Glutamatergic neuron (in vitro differentiated cells): ENCODE data around the gene PABPC1L. TPM values are rescaled to one million over a fixed set of nuclear protein-coding genes. Genes with fewer than 3 reads are reported as not detected.
A peak's percentile ranks its signal among the peaks of the same experiment; 100 is the strongest.

Experiments
- DNase-seq: peaks from one replicate; pipeline ENCODE4 v3.0.0; 2022
- H3K27ac Mint-ChIP-seq: one replicate; pipeline ENCODE4 v1.8.0; 2020; ENCODE audit warnings: mild to moderate bottlenecking, mixed read lengths, inconsistent platforms; ENCODE audit not compliant: unreplicated experiment
- H3K27me3 Mint-ChIP-seq: one replicate; pipeline ENCODE4 v1.8.0; 2020; ENCODE audit warnings: mild to moderate bottlenecking, moderate library complexity, mixed read lengths, inconsistent platforms; ENCODE audit not compliant: unreplicated experiment
- H3K36me3 Mint-ChIP-seq: one replicate; pipeline ENCODE4 v1.8.0; 2020; ENCODE audit warnings: mild to moderate bottlenecking, mixed read lengths, inconsistent platforms; ENCODE audit not compliant: unreplicated experiment
- H3K4me1 Mint-ChIP-seq: one replicate; pipeline ENCODE4 v1.8.0; 2020; ENCODE audit warnings: mild to moderate bottlenecking, low read depth, mixed read lengths, inconsistent platforms; ENCODE audit not compliant: unreplicated experiment
- H3K4me3 Mint-ChIP-seq: one replicate; pipeline ENCODE4 v1.8.0; 2020; ENCODE audit warnings: mild to moderate bottlenecking, mixed read lengths, inconsistent platforms; ENCODE audit not compliant: unreplicated experiment
- H3K9me3 Mint-ChIP-seq: one replicate; pipeline ENCODE4 v1.8.0; 2020; ENCODE audit warnings: mild to moderate bottlenecking, moderate library complexity, mixed read lengths, inconsistent platforms; ENCODE audit not compliant: unreplicated experiment
- CTCF ChIP-seq: fragments of 200-600 bp; sonication (generic); IDR thresholded peaks from one replicate; pipeline ENCODE4 v1.5.0; 2021; ENCODE audit not compliant: partially characterized antibody, unreplicated experiment
- total RNA-seq: library from RNA; stranded (reverse); fragmentation: NEBNext Ultra II Directional; extraction: Animal tissue kit (Norgen Biotek cat#: 25700); gene quantifications from one replicate; pipeline ENCODE4 v1.2.1, GENCODE V29; 2021; ENCODE audit not compliant: unreplicated experiment

The PABPC1L gene
- total RNA-seq, 1 donor from 2014 or later: 27.7 TPM

DNA sequence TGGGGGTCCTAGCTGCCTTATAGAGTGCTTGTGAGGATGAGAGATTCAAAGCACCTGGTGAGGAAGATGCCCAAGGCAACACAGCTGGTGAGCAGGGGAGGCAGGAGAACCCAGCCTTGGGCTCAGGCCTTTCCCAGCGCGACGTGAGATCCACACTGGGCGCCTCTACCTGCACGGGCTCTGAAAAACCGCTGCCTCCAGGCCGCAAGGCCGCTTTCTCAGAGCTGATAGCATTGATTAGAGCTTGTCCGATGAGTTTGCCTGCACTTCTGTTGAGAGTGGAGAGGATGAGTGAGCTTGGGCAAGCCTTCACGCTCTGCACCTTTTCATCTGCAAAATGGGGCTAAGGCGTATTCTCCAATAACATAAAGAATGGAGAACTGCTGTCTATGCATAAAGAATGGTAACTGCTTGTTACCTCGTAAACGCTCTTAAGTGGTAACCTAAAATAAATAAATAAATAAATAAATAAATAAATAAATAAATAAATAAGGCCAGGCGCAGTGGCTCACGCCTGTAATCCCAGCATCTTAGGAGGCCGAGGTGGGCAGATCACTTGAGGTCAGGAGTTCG, 916 bp downstream of the PABPC1L start:
- TF ChIP-seq CTCF: no peak
- Mint-ChIP-seq H3K4me3 (peak overlapping the region; percentile 78), H3K27ac (no peak overlapping the region), H3K4me1 (peaks cover 17% of the 10 kb centered on the region), H3K27me3 (peaks cover 2% of the 10 kb centered on the region), H3K9me3 (no peaks in the 10 kb centered on the region), H3K36me3 (no peaks in the 10 kb centered on the region)
- no peak for DNase-seq

GRCh38 chr20:44911264-44911921, 1.5 kb downstream of the PABPC1L start:
- peak; percentile 60 for TF ChIP-seq CTCF
- H3K27me3 Mint-ChIP-seq: peaks cover 2% of the 10 kb centered on the region
- DNase-seq: peak; percentile 76
- no peak overlapping the region for H3K27ac Mint-ChIP-seq
- no peaks in the 10 kb centered on the region for H3K36me3 Mint-ChIP-seq
- peak overlapping the region; percentile 59 for H3K4me3 Mint-ChIP-seq
- H3K4me1 Mint-ChIP-seq: peaks cover 17% of the 10 kb centered on the region
- H3K9me3 Mint-ChIP-seq: no peaks in the 10 kb centered on the region

GRCh38 chr20:44912189-44912588, 2.3 kb downstream of the PABPC1L start:
- H3K27ac Mint-ChIP-seq: no peak overlapping the region
- H3K9me3 Mint-ChIP-seq: no peaks in the 10 kb centered on the region
- peaks cover 17% of the 10 kb centered on the region for H3K4me1 Mint-ChIP-seq
- no peaks in the 10 kb centered on the region for H3K36me3 Mint-ChIP-seq
- no peak for TF ChIP-seq CTCF
- no peak overlapping the region for H3K4me3 Mint-ChIP-seq
- H3K27me3 Mint-ChIP-seq: peaks cover 2% of the 10 kb centered on the region
- no peak for DNase-seq

GRCh38 chr20:44914924-44915323, 5.1 kb downstream of the PABPC1L start:
- no peaks in the 10 kb centered on the region for H3K4me1 Mint-ChIP-seq
- H3K36me3 Mint-ChIP-seq: no peaks in the 10 kb centered on the region
- H3K4me3 Mint-ChIP-seq: no peak overlapping the region
- no peaks in the 10 kb centered on the region for H3K9me3 Mint-ChIP-seq
- DNase-seq: no peak
- H3K27me3 Mint-ChIP-seq: peaks cover 2% of the 10 kb centered on the region
- H3K27ac Mint-ChIP-seq: no peak overlapping the region
- no peak for TF ChIP-seq CTCF

DNA sequence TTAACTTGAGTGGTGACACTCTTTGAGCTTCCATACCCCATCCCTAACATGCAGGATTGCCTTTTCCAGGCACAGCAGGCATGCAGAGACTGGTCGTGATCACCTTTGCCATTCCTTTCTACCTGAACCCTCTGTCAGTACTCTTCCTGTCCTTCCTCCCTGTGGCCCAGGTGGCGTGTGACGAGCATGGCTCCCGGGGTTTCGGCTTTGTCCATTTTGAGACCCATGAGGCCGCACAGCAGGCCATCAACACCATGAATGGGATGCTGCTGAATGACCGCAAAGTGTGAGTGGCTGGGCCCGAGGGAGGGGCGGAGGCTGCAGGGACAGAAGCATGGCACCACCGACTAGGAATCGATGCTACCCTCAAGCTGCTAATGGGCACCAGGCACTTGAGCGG, 6.7 kb downstream of the PABPC1L start:
- H3K36me3 Mint-ChIP-seq: no peaks in the 10 kb centered on the region
- H3K27ac Mint-ChIP-seq: no peak overlapping the region
- no peaks in the 10 kb centered on the region for H3K9me3 Mint-ChIP-seq
- no peaks in the 10 kb centered on the region for H3K27me3 Mint-ChIP-seq
- H3K4me3 Mint-ChIP-seq: no peak overlapping the region
- no peaks in the 10 kb centered on the region for H3K4me1 Mint-ChIP-seq
- DNase-seq: no peak
- no peak for TF ChIP-seq CTCF
